HCT116 (cell line): ENCODE results near the gene CLEC4F. TPM values are rescaled to one million over a fixed set of nuclear protein-coding genes. Genes with fewer than 3 reads are reported as not detected.

Source experiments
- ATAC-seq: fragments of 200-7000 bp; cut with Tn5 transposase; 2 replicates; pipeline ENCODE4 v1.9.1; 2020; ENCODE audit warnings: mild to moderate bottlenecking, moderate library complexity
- BruUV-seq: library from RNA; stranded (reverse); fragments of 400-500 nt; replicated peaks from 2 replicates; lab custom pipeline; 2021; lab: Mats Ljungman, UMichigan
- CTCF ChIA-PET: fragments of 300-600 bp; sonication (Branson Sonifier 250); formaldehyde crosslinking; loops from one replicate; lab custom pipeline; 2021; ENCODE audit warnings: antibody characterized with exemption; lab: Charles Lee
- POLR2A ChIA-PET: fragments of 300-600, 350-600 bp; sonication (Branson Sonifier 250); formaldehyde crosslinking; loops from one replicate; lab custom pipeline; 2021; ENCODE audit warnings: antibody characterized with exemption; lab: Charles Lee
- RAD21 ChIA-PET, 2 experiments: fragments of 300-600 bp; sonication (Branson Sonifier 250); formaldehyde crosslinking; loops; one replicate each; lab custom pipeline; 2023; ENCODE audit warnings: low total read pairs in 2 of 2; ENCODE audit not compliant: uncharacterized antibody in 2 of 2, unreplicated experiment in 2 of 2, low non-redundant PET in 1 of 2; lab: Charles Lee
- DNase-seq: peaks from one replicate; pipeline ENCODE4 v3.0.0-alpha.2; 2010; ENCODE audit warnings: low read depth, low spot score
- H2AFZ ChIP-seq: fragments of 200-600 bp; shearing (Covaris generic), sonication (generic); 2 replicates; pipeline ENCODE4 v1.6.1; 2017; ENCODE audit warnings: low read depth, mixed run types, mixed read lengths, antibody characterized with exemption, low read length; ENCODE audit not compliant: poor library complexity, severe bottlenecking
- H3K27ac ChIP-seq: 2 replicates; pipeline ENCODE4 v1.5.1; 2012; ENCODE audit warnings: low read depth, low read length
- H3K27me3 ChIP-seq: fragments of 200-600 bp; sonication (generic); 2 replicates; pipeline ENCODE4 v1.6.1; 2016; ENCODE audit warnings: mixed run types, low read length, mixed read lengths; ENCODE audit not compliant: insufficient read depth
- H3K36me3 ChIP-seq, 2 experiments: fragments of 200-500 bp in 1 of 2; fragments of 200-600 bp in 1 of 2; sonication (Bioruptor generic) in 1 of 2; sonication (generic) in 1 of 2; 2 replicates each; pipeline versions ENCODE4 v1.5.1 to v1.6.1; 2014 to 2016; ENCODE audit warnings: low read length in 2 of 2, inconsistent platforms in 1 of 2, mixed read lengths in 1 of 2, mixed run types in 1 of 2; ENCODE audit not compliant: insufficient read depth in 2 of 2, control insufficient read depth in 1 of 2
- H3K4me1 ChIP-seq, 2 experiments: fragments of 200-600 bp in 1 of 2; sonication (generic) in 1 of 2; 2 replicates each; pipeline versions ENCODE4 v1.5.1 to v1.6.1; 2012 to 2017; ENCODE audit warnings: low read length in 2 of 2, inconsistent platforms in 1 of 2, mild to moderate bottlenecking in 1 of 2, mixed read lengths in 1 of 2, mixed run types in 1 of 2, moderate library complexity in 1 of 2; ENCODE audit not compliant: insufficient read depth in 2 of 2, control insufficient read depth in 1 of 2
- H3K4me2 ChIP-seq: fragments of 200-600 bp; sonication (generic); 2 replicates; pipeline ENCODE4 v1.6.1; 2017; ENCODE audit warnings: mixed run types, low read length, mixed read lengths
- H3K4me3 ChIP-seq, 2 experiments: fragments of 200-600 bp in 1 of 2; sonication (generic) in 1 of 2; replicated peaks in 1 of 2; 2 replicates each; pipeline ENCODE4 v1.5.1; 2011 to 2016; ENCODE audit warnings: low read length in 2 of 2, control low read depth in 1 of 2, low read depth in 1 of 2, mild to moderate bottlenecking in 1 of 2, mixed read lengths in 1 of 2, mixed run types in 1 of 2
- H3K79me2 ChIP-seq: fragments of 200-600 bp; sonication (generic); 2 replicates; pipeline ENCODE4 v1.6.1; 2017; ENCODE audit warnings: mild to moderate bottlenecking, mixed run types, low read length, moderate library complexity, mixed read lengths; ENCODE audit not compliant: insufficient read depth
- H3K9ac ChIP-seq: fragments of 200-600 bp; sonication (generic); 2 replicates; pipeline ENCODE4 v1.6.1; 2016; ENCODE audit warnings: low read length, mixed read lengths
- H3K9me2 ChIP-seq: fragments of 200-600 bp; sonication (generic), shearing (Covaris generic); 2 replicates; pipeline ENCODE4 v1.6.1; 2017; ENCODE audit warnings: mixed run types, mild to moderate bottlenecking, moderate library complexity; ENCODE audit not compliant: insufficient read depth
- H3K9me3 ChIP-seq, 2 experiments: fragments of 200-500 bp in 1 of 2; fragments of 200-600 bp in 1 of 2; sonication (Bioruptor generic) in 1 of 2; sonication (generic) in 1 of 2; 2 replicates each; pipeline ENCODE4 v1.6.1; 2014 to 2017; ENCODE audit warnings: low read length in 2 of 2, mixed read lengths in 2 of 2, inconsistent platforms in 1 of 2, low read depth in 1 of 2, mild to moderate bottlenecking in 1 of 2, mixed run types in 1 of 2, moderate library complexity in 1 of 2; ENCODE audit not compliant: control insufficient read depth in 1 of 2, insufficient read depth in 1 of 2
- H4K20me1 ChIP-seq: fragments of 200-600 bp; sonication (generic), shearing (Covaris generic); 2 replicates; pipeline ENCODE4 v1.6.1; 2017; ENCODE audit warnings: mixed run types, mild to moderate bottlenecking, moderate library complexity; ENCODE audit not compliant: insufficient read depth
- JUND ChIP-seq: IDR thresholded peaks from 2 replicates; pipeline ENCODE4 v1.6.1; 2012
- RAD21 ChIP-seq: IDR thresholded peaks from 2 replicates; pipeline ENCODE4 v1.6.1; 2012; ENCODE audit warnings: low read depth, mild to moderate bottlenecking
- REST ChIP-seq: IDR thresholded peaks from 2 replicates; pipeline ENCODE4 v1.6.1; 2012; ENCODE audit warnings: low read depth
- SRF ChIP-seq: IDR thresholded peaks from 2 replicates; pipeline ENCODE4 v1.6.1; 2012; ENCODE audit warnings: low read depth
- ZBTB33 ChIP-seq: IDR thresholded peaks from 2 replicates; pipeline ENCODE4 v1.6.1; 2011; ENCODE audit warnings: mild to moderate bottlenecking, low read length, moderate library complexity; ENCODE audit not compliant: insufficient replicate concordance; ENCODE audit errors: extremely low read depth
- intact Hi-C: fragments of 100-400 bp; cut with micrococcal nuclease; formaldehyde crosslinking; loops from 2 replicates; pipeline ENCODE4 v1.10.0; 2022
- total RNA-seq: library from RNA; stranded (reverse); gene quantifications from one replicate; pipeline ENCODE4 v1.2.1, GENCODE V29; 2021; ENCODE audit not compliant: unreplicated experiment

The CLEC4F gene
- total RNA-seq, 1 experiment from 2014 or later: not detected

GRCh38 chr2:70806620-70807019 is 13.8 kb downstream of the CLEC4F start:
- Histone ChIP-seq H3K27ac (no peak overlapping the region), H3K9ac (no peak overlapping the region), H3K9me2 (no peaks in the 10 kb centered on the region), H3K79me2 (no peaks in the 10 kb centered on the region), H3K4me1 (no peaks in the 10 kb centered on the region), H3K36me3 (no peaks in the 10 kb centered on the region), H3K27me3 (no peaks in the 10 kb centered on the region), H3K4me3 (no peak overlapping the region), H3K9me3 (no peaks in the 10 kb centered on the region), H4K20me1 (no peaks in the 10 kb centered on the region), H2AFZ (no peak overlapping the region), H3K4me2 (no peak overlapping the region)
- RAD21 ChIA-PET: no interaction called here
- CTCF ChIA-PET: no interaction called here
- POLR2A ChIA-PET: interaction anchor here (1.5 kb wide), 1 partner anchor 142 kb away, joined by 3 read pairs; no protein-coding TSS in a partner anchor
- BruUV-seq: no TSS peak
- ATAC-seq: no peak
- DNase-seq: no peak
- TF ChIP-seq JUND: no peak
- no peak for TF ChIP-seq RAD21
- TF ChIP-seq ZBTB33: no peak
- no peak for TF ChIP-seq SRF
- TF ChIP-seq REST: no peak
- intact Hi-C loops: loop anchor here (1.0 kb wide), 1 partner anchor 18 kb away; no protein-coding TSS in a partner anchor
